Measurements from ENCODE around the gene CRB1. TPM values are rescaled to one million over a fixed set of nuclear protein-coding genes. Genes with fewer than 3 reads are reported as not detected.

Gene CRB1
- polyA plus RNA-seq, 1 experiment = not detected

GRCh38 chr1:197272791-197273190, 4.7 kb downstream of the CRB1 start:
- DNase-seq (ENCODE audit: low read depth, low spot score) = no peak
- CTCF ChIA-PET = no interaction called here

GRCh38 chr1:197277166-197277565, 9.1 kb downstream of the CRB1 start:
- no peaks in the 10 kb centered on the region for H3K27me3 ChIP-seq (ENCODE audit: control insufficient read depth, insufficient read depth, low read length)
- TF ChIP-seq, protein P1, sequence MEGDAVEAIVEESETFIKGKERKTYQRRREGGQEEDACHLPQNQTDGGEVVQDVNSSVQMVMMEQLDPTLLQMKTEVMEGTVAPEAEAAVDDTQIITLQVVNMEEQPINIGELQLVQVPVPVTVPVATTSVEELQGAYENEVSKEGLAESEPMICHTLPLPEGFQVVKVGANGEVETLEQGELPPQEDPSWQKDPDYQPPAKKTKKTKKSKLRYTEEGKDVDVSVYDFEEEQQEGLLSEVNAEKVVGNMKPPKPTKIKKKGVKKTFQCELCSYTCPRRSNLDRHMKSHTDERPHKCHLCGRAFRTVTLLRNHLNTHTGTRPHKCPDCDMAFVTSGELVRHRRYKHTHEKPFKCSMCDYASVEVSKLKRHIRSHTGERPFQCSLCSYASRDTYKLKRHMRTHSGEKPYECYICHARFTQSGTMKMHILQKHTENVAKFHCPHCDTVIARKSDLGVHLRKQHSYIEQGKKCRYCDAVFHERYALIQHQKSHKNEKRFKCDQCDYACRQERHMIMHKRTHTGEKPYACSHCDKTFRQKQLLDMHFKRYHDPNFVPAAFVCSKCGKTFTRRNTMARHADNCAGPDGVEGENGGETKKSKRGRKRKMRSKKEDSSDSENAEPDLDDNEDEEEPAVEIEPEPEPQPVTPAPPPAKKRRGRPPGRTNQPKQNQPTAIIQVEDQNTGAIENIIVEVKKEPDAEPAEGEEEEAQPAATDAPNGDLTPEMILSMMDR (IDR thresholded peaks at IDR 0.05; ENCODE audit: low read depth, low read length) = no peak
- ChIA-PET CTCF (no interaction called here), POLR2A (no interaction called here)
- DNase-seq (ENCODE audit: low read depth, low spot score) = no peak
- no peak overlapping the region for H3K27ac ChIP-seq (ENCODE audit: low read depth, low read length)
- H3K9me3 ChIP-seq (ENCODE audit: control insufficient read depth, insufficient read depth, low read length) = no peaks in the 10 kb centered on the region
- no peak overlapping the region for H3K4me3 ChIP-seq (ENCODE audit: low read depth, low read length)

More at GRCh38 chr1:197272791-197273190, 4.7 kb downstream of the CRB1 start:
- Histone ChIP-seq H3K9me3 (ENCODE audit: control insufficient read depth, insufficient read depth, low read length) (no peaks in the 10 kb centered on the region), H3K27me3 (ENCODE audit: control insufficient read depth, insufficient read depth, low read length) (no peaks in the 10 kb centered on the region), H3K4me3 (ENCODE audit: low read depth, low read length) (no peak overlapping the region), H3K27ac (ENCODE audit: low read depth, low read length) (no peak overlapping the region)
- TF ChIP-seq, protein P1 (IDR thresholded peaks at IDR 0.05; ENCODE audit: low read depth, low read length) = no peak
- POLR2A ChIA-PET = no interaction called here

DNA sequence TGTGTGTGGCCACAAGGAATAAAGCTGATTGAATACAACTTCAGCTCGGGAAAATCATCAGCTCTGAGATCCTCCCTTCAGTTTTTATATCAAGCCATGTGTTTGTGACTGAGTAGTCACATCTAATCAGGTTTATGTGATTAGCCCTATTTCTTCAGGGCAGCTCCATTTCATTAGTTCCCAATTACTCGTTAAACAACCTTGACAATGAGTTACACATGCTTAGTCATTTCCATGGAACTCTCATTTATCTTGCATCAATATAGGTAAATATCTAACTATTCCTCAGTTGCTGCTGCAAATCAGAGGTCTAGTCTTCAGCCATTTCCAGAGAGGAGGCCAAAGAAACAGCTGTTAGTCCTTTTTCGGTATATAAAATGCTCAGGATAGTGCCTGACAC, 16.3 kb downstream of the CRB1 start:
- no peaks in the 10 kb centered on the region for H3K9me3 ChIP-seq (ENCODE audit: control insufficient read depth, insufficient read depth, low read length)
- CTCF ChIA-PET = no interaction called here
- no peak overlapping the region for H3K4me3 ChIP-seq (ENCODE audit: low read depth, low read length)
- no peak overlapping the region for H3K27ac ChIP-seq (ENCODE audit: low read depth, low read length)
- TF ChIP-seq, protein P1 (IDR thresholded peaks at IDR 0.05; ENCODE audit: low read depth, low read length) = no peak
- H3K27me3 ChIP-seq (ENCODE audit: control insufficient read depth, insufficient read depth, low read length) = no peaks in the 10 kb centered on the region
- DNase-seq (ENCODE audit: low read depth, low spot score) = no peak
- POLR2A ChIA-PET = no interaction called here

DNA sequence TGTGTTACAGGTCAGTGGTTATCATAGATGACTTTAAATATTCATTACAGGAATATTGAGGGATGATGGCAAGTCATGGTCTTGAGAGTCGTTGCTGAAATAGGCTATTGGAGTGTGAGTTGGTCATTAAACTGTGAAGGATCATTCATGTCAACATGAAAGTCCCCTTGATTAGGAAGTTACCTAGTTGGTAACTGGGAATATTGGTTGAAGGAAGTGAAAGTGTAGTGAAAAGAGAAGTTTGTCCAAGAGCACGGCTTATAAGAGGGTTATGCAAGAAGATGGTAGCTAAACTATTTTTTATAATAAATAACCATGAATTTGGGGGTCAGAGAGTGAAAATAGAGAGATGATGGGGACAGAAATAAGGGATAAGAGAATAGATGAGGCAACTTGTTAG, 16.9 kb downstream of the CRB1 start:
- H3K27me3 ChIP-seq (ENCODE audit: control insufficient read depth, insufficient read depth, low read length) = no peaks in the 10 kb centered on the region
- CTCF ChIA-PET = no interaction called here
- TF ChIP-seq, protein P1 (IDR thresholded peaks at IDR 0.05; ENCODE audit: low read depth, low read length) = no peak
- POLR2A ChIA-PET = no interaction called here
- no peaks in the 10 kb centered on the region for H3K9me3 ChIP-seq (ENCODE audit: control insufficient read depth, insufficient read depth, low read length)
- DNase-seq (ENCODE audit: low read depth, low spot score) = no peak
- H3K27ac ChIP-seq (ENCODE audit: low read depth, low read length) = no peak overlapping the region
- H3K4me3 ChIP-seq (ENCODE audit: low read depth, low read length) = no peak overlapping the region

DNA sequence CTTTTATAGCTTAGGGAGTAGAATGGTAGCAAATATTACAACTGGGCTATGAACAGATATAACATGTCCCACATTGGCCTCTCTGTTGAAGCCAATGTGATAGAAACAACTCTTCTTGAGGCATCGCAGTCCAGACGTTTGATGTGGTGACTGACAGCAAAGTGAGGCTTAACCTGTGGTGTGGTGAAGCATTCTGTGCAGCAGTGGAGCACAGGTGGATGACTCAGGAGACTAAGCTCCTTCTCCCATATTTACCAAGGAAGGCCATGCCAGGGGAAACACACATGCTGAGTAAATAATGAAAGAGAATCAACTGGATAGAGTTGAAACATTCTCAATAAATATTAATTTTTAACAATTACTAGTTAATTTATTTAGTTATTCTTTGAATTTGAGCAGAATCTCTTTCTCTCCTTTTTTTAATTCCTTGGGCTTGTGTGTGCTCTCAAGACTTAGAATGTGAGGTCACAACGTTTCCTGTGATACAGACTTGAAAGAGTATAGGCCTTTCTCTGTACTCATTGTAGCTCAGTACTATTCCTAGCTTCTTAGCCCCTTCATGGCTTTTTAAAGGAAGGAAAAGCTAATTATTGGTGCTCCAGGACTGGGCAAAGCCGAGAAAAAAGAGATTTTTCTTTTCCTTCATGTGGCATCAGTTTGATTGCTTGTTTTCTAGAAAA, 17.6 kb downstream of the CRB1 start:
- H3K9me3 ChIP-seq (ENCODE audit: control insufficient read depth, insufficient read depth, low read length) = no peaks in the 10 kb centered on the region
- TF ChIP-seq, protein P1 (IDR thresholded peaks at IDR 0.05; ENCODE audit: low read depth, low read length) = no peak
- no peak overlapping the region for H3K27ac ChIP-seq (ENCODE audit: low read depth, low read length)
- POLR2A ChIA-PET = no interaction called here
- no peak for DNase-seq (ENCODE audit: low read depth, low spot score)
- CTCF ChIA-PET = no interaction called here
- no peaks in the 10 kb centered on the region for H3K27me3 ChIP-seq (ENCODE audit: control insufficient read depth, insufficient read depth, low read length)
- no peak overlapping the region for H3K4me3 ChIP-seq (ENCODE audit: low read depth, low read length)
